ENCODE data around the gene FGGY.
"Not testable (repeated sequence)": the region's sequence is repeated elsewhere in the genome, so short reads cannot be mapped to it uniquely, and the experiment has no call there.

FGGY gene

DNA sequence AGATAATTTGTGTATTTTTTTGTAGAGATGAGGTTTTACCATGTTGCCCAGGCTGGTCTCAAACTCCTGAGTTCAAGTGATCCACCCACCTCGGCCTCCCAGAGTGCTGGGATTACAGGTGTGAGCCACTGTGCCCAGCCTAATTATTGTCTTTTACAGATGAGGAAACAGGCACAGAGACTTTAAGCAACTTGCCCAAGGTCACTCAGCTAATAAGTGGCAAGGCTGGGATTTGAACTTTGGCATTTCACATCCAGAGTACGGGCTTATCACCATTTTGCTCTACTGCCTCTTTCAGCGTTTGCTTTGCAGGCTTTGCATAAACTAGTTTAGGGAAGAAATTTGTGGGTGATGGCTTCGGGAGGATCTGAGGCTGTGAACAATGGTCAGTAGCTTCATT, 57.3 kb downstream of the FGGY start:
- DNase-seq = not testable (repeated sequence)

DNA sequence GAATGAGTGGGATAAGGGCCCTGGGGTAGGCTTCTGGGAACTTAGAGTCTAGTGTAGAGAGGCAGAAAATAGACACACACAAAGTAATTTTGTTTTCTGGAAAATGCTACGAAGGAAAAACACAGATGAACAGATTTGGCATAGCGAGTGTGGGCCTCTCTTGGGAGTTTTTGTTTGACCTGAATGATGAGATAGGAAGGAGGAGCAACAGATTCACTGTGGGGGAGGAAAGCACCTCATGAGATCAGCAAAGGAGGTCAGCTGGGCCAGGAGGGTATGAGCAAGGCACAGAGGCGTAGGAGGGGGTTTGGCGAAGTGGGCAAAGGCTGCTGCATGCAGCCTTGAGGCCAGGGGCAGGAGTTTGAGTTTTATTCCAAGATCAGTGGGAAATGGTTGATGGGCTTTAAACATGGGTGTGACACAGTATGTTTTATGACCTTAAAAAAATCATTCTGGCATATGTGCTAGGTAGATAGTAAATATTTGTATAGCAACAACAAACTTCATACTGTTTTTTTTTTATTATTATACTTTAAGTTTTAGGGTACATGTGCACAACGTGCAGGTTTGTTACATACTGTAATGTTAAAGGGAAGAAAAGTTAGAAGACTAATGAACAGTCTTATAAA, 57.9 kb downstream of the FGGY start:
- DNase-seq = no peak

DNA sequence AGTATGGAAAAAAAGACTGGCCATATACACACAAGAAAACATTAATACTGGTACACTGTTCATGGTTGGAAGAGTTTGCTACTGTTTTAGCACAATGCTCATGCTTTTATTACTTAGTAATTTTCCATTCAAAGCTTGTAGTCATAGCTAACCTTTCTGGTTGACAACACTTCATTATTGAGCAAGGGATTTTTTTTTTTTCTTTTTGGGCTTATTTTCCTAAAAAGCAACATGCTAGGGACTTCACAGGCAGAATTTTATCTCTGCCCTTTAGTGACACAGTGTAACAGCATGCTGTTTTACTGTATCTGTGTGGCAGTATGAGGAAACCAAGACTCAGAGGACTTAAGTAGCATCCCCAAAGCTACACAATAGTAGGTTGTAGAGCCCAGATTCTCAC, 58.5 kb downstream of the FGGY start:
- no peak for DNase-seq

DNA sequence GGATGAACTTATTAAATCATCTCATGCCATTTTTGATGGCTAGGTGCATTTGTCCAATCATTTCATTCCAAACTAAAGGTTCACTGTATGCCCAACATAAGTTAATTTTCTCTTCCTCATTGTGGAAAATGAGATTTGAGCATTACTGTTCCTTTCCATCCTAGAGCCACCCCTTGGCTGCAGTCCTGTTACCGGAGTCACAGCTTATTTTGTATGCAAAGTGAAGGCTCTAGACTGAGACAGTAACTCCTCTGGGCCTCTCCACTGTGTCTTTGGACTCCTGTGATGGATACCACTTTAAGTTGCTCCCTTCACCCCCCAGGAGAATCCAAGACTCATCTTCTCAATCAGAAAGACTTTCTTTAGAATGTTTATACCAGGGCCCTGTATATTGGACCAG, 59.7 kb downstream of the FGGY start:
- DNase-seq = no peak

DNA sequence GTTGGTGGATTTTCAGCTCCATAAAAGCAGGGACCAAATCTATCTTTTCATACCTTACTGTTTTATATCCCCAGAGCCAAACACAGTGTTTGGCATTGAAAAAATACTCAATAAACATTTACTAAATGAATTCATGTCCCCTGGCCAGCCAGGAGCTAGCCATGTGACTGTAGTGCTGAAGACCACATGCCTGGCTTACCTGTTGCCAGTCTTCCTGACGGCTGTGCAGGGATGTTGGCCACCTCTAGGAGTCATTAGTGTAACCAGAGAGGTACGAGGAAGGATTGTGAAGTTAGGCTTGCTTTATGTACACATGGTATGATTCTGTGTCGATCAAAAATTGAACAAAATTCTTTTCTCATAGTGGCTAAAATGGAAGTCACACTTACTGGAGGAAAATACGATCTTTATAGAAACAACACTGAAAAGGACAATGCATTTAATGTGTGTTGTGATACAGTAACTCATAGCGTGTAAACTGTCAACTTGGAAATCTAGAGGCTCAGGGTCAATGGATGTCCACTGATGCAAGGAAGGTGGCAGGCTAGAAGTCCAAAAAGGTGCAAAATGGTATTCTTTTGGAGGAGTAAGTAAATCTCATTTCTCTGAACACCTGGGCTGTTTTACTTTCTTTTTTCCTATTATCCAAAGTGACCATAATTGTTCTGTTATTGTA, 60.9 kb downstream of the FGGY start:
- DNase-seq = no peak

DNA sequence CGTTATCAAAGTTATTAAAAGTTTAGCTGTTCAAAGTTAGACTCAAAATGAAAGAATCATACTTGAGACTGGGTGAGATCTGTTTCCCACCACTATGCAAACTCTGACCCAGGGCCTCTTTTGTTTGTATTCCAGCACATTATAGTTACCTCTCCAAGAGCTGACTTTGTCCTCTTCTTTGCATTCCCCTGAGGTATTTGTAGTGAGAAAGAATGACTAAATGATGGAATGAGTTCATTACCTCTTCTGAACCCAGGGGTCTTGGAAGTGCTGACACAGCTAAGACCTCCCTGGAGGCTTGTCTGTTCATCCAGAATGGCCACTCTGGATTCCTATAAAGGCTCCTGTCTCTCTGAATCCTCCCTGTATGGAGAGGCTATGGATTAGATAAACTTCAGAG, 62.4 kb downstream of the FGGY start:
- DNase-seq = no peak

DNA sequence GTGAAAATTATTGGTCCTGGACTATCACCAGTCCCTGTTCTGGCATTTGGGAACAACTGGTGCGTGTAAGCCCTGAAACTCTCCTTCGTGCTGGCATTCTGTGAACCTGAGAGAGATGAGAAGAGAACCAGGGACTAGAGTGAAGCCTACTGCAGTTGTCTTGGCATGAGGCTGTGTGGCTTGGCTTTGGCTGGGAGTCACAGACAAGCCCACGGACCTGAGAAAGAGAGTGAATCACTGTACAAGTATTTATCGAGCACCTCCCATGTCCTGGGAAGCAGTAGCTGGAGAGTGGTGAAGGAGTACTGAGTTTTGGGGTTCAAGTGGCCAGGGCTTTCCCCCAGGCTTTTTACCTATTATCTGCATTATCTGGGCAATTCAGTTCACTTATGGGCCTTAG, 63.3 kb downstream of the FGGY start:
- no peak for DNase-seq

DNA sequence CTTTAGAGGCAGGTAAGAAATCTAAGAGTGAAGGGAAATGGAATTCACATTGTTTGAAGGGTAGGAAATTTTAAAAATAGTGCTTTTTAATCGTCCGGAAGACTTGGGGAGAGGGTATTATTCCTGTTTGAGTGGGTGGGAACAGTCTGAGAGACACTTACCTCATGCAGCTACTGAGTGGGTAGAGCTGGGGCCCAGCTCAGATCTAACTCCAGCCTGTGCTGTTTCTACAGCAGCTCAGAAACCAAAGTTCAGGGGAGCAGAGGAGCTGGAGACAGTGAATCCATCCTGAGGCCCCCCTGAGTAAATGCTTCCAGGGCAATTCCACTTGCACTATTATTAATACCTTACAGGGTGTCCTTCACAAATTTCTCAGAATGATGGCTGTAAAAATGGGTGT, 63.8 kb downstream of the FGGY start:
- no peak for DNase-seq

DNA sequence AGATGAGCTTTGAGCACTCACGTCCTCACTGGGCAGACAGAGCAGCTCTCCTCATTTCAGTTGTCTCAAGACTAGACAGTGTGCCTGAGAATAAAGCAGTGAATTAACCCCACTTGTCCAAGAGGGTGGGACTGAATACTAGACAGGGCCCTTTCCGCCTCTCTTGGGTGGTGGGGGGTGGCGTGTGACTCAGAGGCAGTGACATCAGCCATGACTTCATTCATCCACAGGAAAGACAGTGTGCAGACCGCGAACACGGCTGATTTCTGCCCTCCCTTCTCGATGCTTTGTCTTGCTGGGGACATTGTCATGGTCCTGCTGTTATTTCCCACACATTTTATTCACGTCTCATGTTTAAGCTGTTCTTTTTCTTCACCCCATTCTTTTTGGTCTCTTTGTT, 64.9 kb downstream of the FGGY start:
- DNase-seq = no peak

DNA sequence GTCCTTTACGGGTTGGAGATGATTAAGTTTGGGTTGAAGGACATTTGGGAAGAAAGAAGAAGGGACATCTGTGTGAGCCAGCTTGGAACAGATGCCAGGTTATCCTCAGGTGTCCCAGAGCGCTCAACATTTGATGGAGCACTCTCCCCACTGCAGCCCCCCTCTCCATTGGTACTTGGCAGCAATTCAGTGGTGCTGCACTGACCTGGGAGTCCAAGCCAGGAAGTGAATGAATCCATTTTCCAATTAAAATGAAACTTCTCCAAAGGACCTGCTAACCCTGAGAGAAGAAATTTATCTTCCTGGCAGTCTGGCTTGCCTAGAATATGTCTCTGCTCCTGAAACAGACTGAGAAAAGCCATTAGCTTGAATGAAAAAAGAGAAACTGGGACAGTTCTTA, 67.1 kb downstream of the FGGY start:
- DNase-seq = no peak

DNA sequence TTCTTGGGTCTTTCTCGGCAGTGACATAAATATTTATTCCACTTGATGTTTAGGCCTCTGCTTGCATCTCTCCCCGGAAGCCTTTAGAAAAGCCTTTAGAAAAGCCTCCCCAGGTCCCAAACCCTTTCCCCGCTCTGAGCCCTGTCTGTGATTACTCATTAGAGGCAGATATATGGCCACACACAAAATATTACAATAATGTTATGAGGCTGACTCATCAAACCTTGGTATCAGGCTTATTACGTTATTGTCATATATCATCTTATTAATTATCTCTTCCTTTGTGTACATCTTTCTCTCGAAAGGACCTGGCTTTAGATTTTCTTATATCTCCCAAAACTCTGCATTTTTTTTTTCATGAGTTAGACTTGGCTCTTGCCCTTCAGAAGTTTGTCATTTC, 69.5 kb downstream of the FGGY start:
- DNase-seq = no peak

DNA sequence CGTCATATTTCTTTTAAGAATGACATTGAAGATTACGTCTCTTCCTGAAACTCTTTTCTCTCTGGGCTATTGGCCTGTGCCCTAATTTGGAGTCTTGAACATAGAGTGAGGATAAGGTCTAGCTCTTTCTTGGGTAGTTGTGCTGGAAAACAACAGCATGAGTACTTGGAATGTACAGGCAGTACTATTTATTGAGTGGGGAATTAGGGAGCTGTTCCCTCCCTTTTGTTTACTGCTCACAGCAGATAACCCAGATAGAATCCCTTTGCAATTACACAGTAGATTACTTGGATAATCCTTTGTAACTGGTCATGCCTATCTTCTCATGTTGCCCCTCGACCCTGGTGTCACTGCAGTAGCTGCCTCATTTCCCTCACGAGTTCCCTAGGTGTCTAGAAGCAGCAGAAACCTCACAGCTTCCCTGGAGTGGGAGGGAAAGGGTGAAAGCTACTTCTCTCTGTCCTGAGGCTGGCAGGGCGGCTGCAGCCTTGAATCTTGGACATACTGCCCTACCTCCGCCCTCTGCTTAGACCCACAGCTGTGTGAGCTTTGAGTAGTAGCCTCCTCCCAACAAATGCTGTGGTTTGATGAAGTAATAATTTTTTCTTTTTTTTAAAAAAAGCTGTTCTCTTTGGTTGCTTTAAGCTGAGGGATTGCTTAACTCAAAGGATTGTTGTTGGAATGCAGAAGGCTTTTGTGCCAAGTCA, 70.6 kb downstream of the FGGY start:
- no peak for DNase-seq

DNA sequence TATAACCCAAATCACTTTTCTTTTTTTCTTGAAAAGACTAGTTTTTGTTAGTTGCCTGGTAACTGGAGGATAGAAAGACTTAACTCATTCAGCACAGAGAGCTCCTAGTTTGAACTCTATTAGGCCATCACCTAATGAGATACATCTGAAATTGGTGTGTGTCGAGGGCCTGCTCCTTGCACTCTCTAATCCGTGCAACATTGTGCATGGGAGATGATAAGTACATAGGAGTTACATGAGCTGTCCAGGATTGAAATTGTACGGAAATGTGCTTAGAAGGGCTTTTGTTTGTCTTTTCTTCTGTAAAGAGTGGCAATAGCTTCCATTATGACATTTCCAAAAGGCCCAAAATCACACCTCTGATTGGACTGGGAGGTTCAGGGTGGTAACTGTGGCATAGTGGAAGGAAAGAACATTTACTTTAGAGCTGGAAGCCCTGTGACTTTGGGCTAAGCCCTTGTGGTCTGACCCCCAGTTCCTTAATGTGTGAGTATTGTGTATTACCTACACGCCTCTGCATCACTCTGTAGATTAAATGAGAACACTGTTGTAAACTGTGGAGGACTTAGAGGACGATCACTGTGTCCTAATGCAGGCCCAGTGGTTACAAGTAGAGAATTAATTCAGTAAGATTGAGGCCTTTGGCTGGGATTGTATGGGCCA, 71.2 kb downstream of the FGGY start:
- no peak for DNase-seq

DNA sequence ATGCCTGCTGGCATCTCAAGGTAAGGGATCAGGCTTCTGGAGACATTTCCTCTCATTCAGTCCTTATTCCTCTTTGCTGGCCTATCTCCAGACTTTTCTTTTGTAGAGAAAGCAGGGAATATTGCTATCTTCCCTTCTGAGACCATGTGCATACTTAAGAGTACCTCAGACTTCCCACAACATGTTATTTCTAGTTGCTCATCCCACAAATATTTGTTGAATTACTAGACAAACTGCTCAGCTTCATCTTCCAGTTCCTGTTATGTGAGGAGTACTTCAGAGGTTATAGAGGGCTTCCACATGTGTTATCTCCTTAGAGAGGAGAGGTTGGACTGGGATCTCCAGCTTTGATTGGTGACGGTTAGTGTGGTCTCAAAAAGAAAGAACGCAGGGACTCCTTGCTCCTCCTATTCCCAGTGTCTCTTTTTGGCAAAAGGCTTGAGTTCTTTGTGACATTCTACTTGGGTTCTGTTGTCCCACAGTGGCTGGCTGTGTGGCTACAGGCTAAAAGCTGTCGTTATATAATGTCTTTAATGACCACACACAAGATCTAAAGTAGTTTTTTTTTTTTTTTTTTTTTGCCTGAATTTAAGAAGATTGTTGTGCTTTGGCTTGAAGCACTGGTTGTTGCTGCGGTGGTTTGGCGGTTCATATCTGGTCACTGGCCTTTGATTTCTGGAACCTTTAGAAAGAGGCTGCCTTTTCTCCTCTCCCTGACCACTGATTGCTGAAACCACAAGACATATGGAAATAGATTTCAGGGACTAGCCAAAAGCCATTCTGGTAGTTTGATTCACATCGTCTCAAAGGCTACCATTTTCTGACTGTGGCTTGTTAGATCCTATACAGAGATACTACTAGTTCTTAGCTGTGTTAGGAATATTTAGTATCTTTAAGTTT, 78.7 kb downstream of the FGGY start:
- no peak for DNase-seq

DNA sequence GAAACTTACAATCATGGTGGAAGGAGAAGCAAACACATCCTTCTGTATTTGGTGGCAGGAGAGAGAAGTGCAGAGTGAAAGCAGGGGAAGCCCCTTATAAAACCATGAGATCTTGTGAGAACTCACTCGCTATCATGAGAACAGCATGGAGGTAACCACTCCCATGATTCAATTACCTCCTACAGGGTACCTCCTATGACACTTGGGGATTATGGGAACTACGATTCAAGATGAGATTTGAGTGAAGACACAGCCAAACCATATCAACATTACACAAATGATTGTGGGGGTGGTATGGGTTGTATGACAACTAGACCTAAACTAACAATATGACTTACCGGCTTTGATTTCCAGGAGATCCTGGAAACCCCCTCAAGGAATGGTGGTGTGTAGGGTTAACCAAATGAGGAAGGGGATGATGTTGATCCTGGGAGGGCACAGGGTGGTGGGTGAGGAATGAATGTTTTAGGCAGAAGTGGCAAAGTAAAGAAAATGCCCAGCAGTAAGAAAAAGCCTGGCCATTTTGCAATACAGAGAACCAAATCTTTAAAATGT, 80.5 kb downstream of the FGGY start:
- DNase-seq = no peak

DNA sequence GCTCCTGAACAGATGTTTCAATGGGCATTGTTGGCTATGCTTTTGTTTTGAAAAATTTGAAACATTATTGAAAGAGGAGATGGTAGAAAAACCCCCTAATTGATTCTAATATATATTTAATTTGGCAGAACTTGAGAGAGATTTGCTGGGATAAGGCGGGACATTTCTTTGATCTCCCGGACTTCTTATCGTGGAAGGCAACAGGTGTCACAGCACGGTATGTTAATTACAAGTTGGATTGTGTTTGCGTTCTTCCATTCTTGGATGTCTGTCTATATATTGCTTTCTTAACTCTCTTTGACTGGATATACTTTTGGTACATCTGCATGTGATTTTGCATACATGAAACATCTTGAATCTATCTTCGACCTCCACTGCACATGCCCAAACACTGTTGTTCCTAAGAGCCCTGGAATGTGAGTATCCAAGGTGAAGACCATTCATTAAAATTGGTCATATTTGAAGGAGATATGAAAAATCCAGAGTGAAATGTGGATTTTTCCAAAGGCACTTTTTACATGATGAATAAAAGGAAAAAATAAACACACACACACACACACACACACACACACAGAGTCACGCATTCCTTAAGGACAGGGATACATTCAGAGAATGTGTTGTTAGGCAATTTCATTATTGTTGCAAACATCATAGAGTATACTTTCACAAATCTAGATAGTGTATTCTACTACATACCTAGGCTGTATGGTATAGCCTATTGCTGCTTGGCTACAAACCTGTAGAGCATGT, 81.9 kb downstream of the FGGY start:
- no peak for DNase-seq

DNA sequence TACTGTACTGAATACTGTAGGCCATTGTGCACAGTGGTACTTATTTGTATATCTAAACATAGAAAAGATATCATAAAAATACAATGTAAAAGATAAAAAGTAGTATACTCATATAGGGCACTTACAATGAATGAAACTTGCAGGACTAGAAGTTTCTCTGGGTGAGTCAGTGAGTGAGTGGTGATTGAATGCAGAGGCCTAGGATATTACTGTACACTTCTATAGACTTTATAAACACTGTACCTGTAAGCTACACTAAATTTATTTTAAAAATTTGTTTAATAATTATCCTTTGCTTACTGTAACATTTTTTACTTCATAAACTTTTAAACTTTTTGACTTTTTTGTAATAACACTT, 82.5 kb downstream of the FGGY start:
- DNase-seq = no peak

DNA sequence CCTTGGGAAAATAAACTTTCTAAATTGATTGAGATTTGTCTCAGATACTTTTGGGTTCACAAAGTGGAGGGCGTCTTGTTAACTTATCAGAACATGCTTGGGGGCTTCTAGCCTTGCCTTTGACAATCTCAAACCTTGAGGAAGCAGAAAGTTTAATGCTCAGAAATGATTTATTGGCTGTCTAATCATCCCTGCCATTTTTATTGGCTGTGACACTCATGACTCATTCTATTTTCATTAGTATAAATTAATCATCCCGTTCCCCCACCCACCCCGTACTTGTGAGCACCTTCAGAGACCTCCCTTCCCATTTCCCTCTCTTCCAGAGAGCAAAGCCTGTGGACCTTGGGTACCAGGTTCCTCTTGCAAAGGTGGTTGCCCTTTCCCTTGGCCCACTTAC, 87.1 kb downstream of the FGGY start:
- no peak for DNase-seq

DNA sequence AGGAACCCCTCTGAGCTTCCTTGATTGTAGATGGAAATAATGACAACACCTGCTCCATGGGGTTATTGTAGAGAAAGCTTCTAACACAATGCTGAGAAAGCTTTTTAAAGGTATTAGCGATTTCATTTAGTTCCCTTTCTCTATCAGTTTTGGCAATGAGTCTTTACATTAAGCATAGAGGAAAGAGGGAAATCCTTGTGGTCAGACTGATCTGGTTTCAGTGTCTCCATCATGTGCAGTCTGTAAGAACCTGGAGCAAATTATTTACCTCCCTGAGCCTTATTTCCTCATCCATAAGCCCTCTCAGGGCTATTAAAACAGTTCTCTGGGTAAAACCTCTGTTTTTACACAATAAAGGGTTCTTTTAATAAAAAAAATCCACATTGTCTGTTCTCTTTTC, 87.5 kb downstream of the FGGY start:
- DNase-seq = no peak

DNA sequence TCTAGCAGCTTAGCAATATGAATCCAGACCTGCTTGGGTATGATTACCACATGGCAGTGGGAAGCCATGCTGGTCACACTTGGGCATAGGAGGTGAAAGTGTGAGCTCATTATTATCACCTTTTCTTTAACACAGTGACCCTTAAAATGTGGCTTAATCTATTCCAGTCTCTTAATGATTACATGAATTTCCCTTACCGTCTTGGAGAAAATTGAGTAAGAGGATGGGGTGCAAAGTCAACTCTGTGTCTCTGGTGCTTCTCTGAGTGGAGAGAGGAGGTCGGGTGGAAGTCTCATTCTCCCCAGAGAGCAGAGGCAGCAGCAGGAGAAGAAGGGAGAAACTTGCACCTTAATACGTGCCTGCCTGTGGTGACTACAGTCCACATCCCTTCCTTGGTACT, 91.3 kb downstream of the FGGY start:
- DNase-seq = no peak

DNA sequence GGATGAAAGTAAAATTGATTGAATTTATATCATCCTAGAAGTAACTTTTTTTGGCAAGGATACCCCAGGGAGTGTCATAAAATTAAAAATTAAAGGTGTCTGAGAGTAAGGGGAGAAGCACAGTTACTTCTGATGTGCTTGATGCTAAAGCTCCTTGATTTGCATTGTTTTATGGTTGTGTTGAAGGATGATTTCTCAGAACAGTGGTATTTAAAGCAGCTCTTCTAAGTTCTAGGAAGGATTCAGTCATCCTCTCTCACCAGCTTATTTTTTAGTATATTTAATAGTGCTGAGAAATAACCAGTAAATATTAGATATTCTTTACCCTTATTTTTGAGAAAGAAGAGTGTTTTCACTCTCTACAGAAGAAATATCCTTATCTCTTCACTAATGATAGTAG, 93.0 kb downstream of the FGGY start:
- DNase-seq = no peak

DNA sequence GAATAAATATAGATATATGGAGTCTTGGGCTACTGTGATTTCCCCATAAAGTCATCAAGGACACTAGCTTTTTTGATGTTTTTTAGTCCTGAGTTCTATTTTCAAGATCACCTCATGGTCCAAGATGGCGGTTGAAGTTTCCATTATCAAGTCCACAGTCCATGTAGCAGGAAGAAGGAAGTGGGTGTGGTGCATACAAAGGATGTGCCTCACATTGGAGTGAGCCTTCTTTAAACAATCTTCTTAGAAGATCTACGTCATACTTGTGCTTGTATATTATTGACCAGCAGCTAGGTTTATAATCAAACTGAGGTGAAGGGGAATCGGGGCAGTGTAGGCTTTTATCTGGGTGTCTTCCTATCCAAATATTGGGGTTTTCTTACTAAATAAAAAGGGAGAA, 93.4 kb downstream of the FGGY start:
- DNase-seq = no peak

Data from stimulated activated CD4-positive, alpha-beta T cell treated with anti-CD3 and anti-CD28 coated beads, Interleukin-4, amount 100 ng/mL, for 24 hours (primary cell).